Activated CD4-positive, alpha-beta T cell treated with anti-CD3 and anti-CD28 coated beads for 1 hour (primary cell): Measurements from ENCODE around the gene RSKR.
"Not testable (repeated sequence)": the region's sequence is repeated elsewhere in the genome, so short reads cannot be mapped to it uniquely, and the experiment has no call there.

Source experiments
- DNase-seq: peaks from one replicate; pipeline ENCODE4 v3.0.0-alpha.2; 2020

RSKR gene

GRCh38 chr17:28622186-28622585 lies 8.2 kb upstream of the RSKR start:
- DNase-seq = no peak

GRCh38 chr17:28620010-28620409 lies 6.0 kb upstream of the RSKR start:
- no peak for DNase-seq

GRCh38 chr17:28618464-28618863 lies 4.5 kb upstream of the RSKR start:
- DNase-seq = no peak

GRCh38 chr17:28616281-28616680 lies 2.3 kb upstream of the RSKR start:
- DNase-seq = no peak

- no peak for DNase-seq
Measured at GRCh38 chr17:28615260-28615940, 1.4 kb upstream of the RSKR start.

GRCh38 chr17:28612936-28613872 lies 781 bp downstream of the RSKR start:
- DNase-seq = no peak

- no peak for DNase-seq
Measured at GRCh38 chr17:28612531-28612930, 1.5 kb downstream of the RSKR start.

GRCh38 chr17:28610376-28610775 lies 3.6 kb downstream of the RSKR start:
- no peak for DNase-seq

GRCh38 chr17:28604031-28604430 lies 10.0 kb downstream of the RSKR start:
- not testable (repeated sequence) for DNase-seq

GRCh38 chr17:28599311-28600184 lies 14.4 kb downstream of the RSKR start:
- peak; percentile 54 for DNase-seq

GRCh38 chr17:28598799-28599310 lies 15.1 kb downstream of the RSKR start, which contains the start of gene SPAG5:
SPAG5 (minus strand) TSS chr17:28599025; CDS start chr17:28598946, 79 bp downstream.
- DNase-seq = peak; percentile 93

GRCh38 chr17:28598389-28598788 lies 15.6 kb downstream of the RSKR start:
- DNase-seq = no peak

- no peak for DNase-seq
Measured at GRCh38 chr17:28597606-28598383, 16.2 kb downstream of the RSKR start.

GRCh38 chr17:28592260-28592659 lies 21.7 kb downstream of the RSKR start:
- DNase-seq = no peak

GRCh38 chr17:28585851-28586250 lies 28.1 kb downstream of the RSKR start:
- no peak for DNase-seq

GRCh38 chr17:28584434-28584833 lies 29.6 kb downstream of the RSKR start:
- DNase-seq = no peak

- DNase-seq = no peak
Measured at GRCh38 chr17:28582513-28582912, 31.5 kb downstream of the RSKR start.

- no peak for DNase-seq
Measured at GRCh38 chr17:28580959-28581358, 33.0 kb downstream of the RSKR start.

- DNase-seq = no peak
Measured at GRCh38 chr17:28579526-28579925, 34.5 kb downstream of the RSKR start.

GRCh38 chr17:28578246-28579195 lies 35.5 kb downstream of the RSKR start:
- no peak for DNase-seq

- DNase-seq = no peak
Measured at GRCh38 chr17:28577466-28577824, 36.5 kb downstream of the RSKR start.
